ENCODE results near the gene OGFOD3.
A peak's percentile ranks its signal among the peaks of the same experiment; 100 is the strongest.

OGFOD3 gene

GRCh38 chr17:82403662-82404660, 14.4 kb downstream of the OGFOD3 start:
- DNase-seq = no peak

- no peak for DNase-seq
These were observed 15.5 kb downstream of the OGFOD3 start for GRCh38 chr17:82402865-82403264.

GRCh38 chr17:82400830-82401229, 17.6 kb downstream of the OGFOD3 start:
- peak; percentile 67 for DNase-seq

GRCh38 chr17:82400206-82400605, 18.2 kb downstream of the OGFOD3 start:
- no peak for DNase-seq

GRCh38 chr17:82399601-82400101, 18.7 kb downstream of the OGFOD3 start:
- DNase-seq = no peak

GRCh38 chr17:82399041-82399441, 19.3 kb downstream of the OGFOD3 start:
- no peak for DNase-seq

- no peak for DNase-seq
These were observed 20.7 kb downstream of the OGFOD3 start for GRCh38 chr17:82397449-82398335.

GRCh38 chr17:82396601-82397435, 21.6 kb downstream of the OGFOD3 start:
- no peak for DNase-seq

GRCh38 chr17:82394278-82394677, 24.1 kb downstream of the OGFOD3 start:
- no peak for DNase-seq

GRCh38 chr17:82392941-82393340, 25.4 kb downstream of the OGFOD3 start:
- no peak for DNase-seq

- no peak for DNase-seq
These were observed 26.0 kb downstream of the OGFOD3 start for GRCh38 chr17:82392209-82392920.

GRCh38 chr17:82391496-82392066, 26.8 kb downstream of the OGFOD3 start:
- no peak for DNase-seq

GRCh38 chr17:82390860-82391435, 27.4 kb downstream of the OGFOD3 start:
- DNase-seq = no peak

- DNase-seq = no peak
These were observed 28.1 kb downstream of the OGFOD3 start for GRCh38 chr17:82390015-82390859.

GRCh38 chr17:82389379-82389778, 29.0 kb downstream of the OGFOD3 start:
- no peak for DNase-seq

- DNase-seq = no peak
These were observed 29.5 kb downstream of the OGFOD3 start for GRCh38 chr17:82388922-82389283.

- DNase-seq = no peak
These were observed 30.0 kb downstream of the OGFOD3 start for GRCh38 chr17:82388223-82388921.

GRCh38 chr17:82387705-82388106, 30.7 kb downstream of the OGFOD3 start:
- DNase-seq = no peak

All from CD4-positive, alpha-beta T cell treated with Interleukin-17A for 4 hours (primary cell).